H1 (cell line): ENCODE results near the gene CA9.

Experiments
- ASH2L ChIP-seq: fragments of 200-600, 300-600 bp; sonication (generic); IDR thresholded peaks from one replicate; pipeline ENCODE4 v1.7.1; 2017; ENCODE audit warnings: low read length
- EP300 ChIP-seq, 2 experiments: IDR thresholded peaks; 1 replicate in 1 of 2; 2 replicates in 1 of 2; pipeline ENCODE4 v1.6.1; 2011 to 2012; ENCODE audit warnings: low read depth in 2 of 2, low read length in 2 of 2, mild to moderate bottlenecking in 2 of 2, borderline replicate concordance in 1 of 2, inconsistent platforms in 1 of 2, moderate library complexity in 1 of 2
- POLR2A ChIP-seq, 2 experiments: IDR thresholded peaks; 1 replicate in 1 of 2; 2 replicates in 1 of 2; pipeline ENCODE4 v1.6.1; 2011; ENCODE audit warnings: low read depth in 2 of 2, low read length in 2 of 2, mild to moderate bottlenecking in 2 of 2; ENCODE audit errors: control extremely low read depth in 1 of 2
- RAD21 ChIP-seq, 2 experiments: IDR thresholded peaks in 1 of 2; conservative IDR thresholded peaks in 1 of 2; 2 replicates each; pipeline ENCODE4 v1.6.1; 2011; ENCODE audit warnings: low read depth in 2 of 2, low read length in 2 of 2, improper control_type of control experiment in 1 of 2, inconsistent platforms in 1 of 2, mild to moderate bottlenecking in 1 of 2, moderate library complexity in 1 of 2
- TBP ChIP-seq: IDR thresholded peaks from 2 replicates; pipeline ENCODE4 v1.6.1; 2011; ENCODE audit warnings: low read depth, low read length, improper control_type of control experiment
- TCF12 ChIP-seq: IDR thresholded peaks from 2 replicates; pipeline ENCODE4 v1.6.1; 2011; ENCODE audit warnings: low read depth, mild to moderate bottlenecking, low read length
- TEAD4 ChIP-seq: IDR thresholded peaks from 2 replicates; pipeline ENCODE4 v1.6.1; 2012; ENCODE audit warnings: low read depth, low read length, inconsistent platforms, mixed read lengths
- TF ChIP-seq, protein P1 (sequence below): IDR thresholded peaks from 2 replicates; pipeline ENCODE4 v1.6.1; 2012; ENCODE audit warnings: low read length, inconsistent platforms
- TF ChIP-seq, protein P2 (sequence below), 3 experiments: IDR thresholded peaks; 1 replicate in 2 of 3; 2 replicates in 1 of 3; pipeline versions ENCODE4 v1.5.1 to v1.6.1; 2011; ENCODE audit warnings: low read length in 3 of 3, mild to moderate bottlenecking in 3 of 3, inconsistent platforms in 2 of 3, low read depth in 1 of 3, moderate library complexity in 1 of 3; ENCODE audit not compliant: insufficient read depth in 1 of 3; ENCODE audit errors: control extremely low read depth in 1 of 3

DNA sequence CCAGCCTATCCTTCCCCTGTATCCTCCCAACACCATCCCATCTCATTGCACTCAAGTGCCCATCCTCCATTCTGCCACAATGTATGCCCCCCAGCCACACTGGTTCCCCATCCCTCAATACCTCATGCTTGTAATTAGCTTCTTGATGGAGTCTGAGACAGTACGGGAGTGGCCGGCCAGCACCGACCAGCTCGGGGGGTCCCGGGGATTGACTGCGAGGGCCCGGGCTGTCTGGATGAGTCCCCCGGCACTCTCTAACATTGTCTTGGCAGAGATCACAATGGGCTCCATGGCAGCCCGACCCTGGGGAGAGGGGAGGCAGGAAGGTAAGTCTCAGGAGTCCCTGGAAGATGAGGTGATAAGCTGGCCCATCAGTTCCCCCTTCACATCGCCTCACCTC, 33.2 kb downstream of the CA9 start:
- TF ChIP-seq TCF12 (no peak), ASH2L (no peak), TEAD4 (no peak), POLR2A (IDR thresholded peaks at IDR 0.05; ENCODE audit: control extremely low read depth in 1 of 2, low read depth in 2 of 2, low read length in 2 of 2) (no peak), EP300 (IDR thresholded peaks at IDR 0.05; ENCODE audit: borderline replicate concordance in 1 of 2, low read depth in 2 of 2, low read length in 2 of 2) (no peak), RAD21 (IDR thresholded peaks at IDR 0.05 in 1 of 2, conservative IDR thresholded peaks at IDR 0.05 in 1 of 2; ENCODE audit: low read depth in 2 of 2, low read length in 2 of 2) (no peak), TBP (no peak)
- TF ChIP-seq, protein P1, sequence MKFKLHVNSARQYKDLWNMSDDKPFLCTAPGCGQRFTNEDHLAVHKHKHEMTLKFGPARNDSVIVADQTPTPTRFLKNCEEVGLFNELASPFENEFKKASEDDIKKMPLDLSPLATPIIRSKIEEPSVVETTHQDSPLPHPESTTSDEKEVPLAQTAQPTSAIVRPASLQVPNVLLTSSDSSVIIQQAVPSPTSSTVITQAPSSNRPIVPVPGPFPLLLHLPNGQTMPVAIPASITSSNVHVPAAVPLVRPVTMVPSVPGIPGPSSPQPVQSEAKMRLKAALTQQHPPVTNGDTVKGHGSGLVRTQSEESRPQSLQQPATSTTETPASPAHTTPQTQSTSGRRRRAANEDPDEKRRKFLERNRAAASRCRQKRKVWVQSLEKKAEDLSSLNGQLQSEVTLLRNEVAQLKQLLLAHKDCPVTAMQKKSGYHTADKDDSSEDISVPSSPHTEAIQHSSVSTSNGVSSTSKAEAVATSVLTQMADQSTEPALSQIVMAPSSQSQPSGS = no peak
- TF ChIP-seq, protein P2, sequence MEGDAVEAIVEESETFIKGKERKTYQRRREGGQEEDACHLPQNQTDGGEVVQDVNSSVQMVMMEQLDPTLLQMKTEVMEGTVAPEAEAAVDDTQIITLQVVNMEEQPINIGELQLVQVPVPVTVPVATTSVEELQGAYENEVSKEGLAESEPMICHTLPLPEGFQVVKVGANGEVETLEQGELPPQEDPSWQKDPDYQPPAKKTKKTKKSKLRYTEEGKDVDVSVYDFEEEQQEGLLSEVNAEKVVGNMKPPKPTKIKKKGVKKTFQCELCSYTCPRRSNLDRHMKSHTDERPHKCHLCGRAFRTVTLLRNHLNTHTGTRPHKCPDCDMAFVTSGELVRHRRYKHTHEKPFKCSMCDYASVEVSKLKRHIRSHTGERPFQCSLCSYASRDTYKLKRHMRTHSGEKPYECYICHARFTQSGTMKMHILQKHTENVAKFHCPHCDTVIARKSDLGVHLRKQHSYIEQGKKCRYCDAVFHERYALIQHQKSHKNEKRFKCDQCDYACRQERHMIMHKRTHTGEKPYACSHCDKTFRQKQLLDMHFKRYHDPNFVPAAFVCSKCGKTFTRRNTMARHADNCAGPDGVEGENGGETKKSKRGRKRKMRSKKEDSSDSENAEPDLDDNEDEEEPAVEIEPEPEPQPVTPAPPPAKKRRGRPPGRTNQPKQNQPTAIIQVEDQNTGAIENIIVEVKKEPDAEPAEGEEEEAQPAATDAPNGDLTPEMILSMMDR (IDR thresholded peaks at IDR 0.05; ENCODE audit: control extremely low read depth in 1 of 3, insufficient read depth in 1 of 3, low read depth in 1 of 3, low read length in 3 of 3) = no peak
